Testis (tissue), 3 donors: ENCODE results near the gene ARHGEF38. TPM values are rescaled to one million over a fixed set of nuclear protein-coding genes. Genes with fewer than 3 reads are reported as not detected.

Source experiments
- DNase-seq: peaks from one replicate; pipeline ENCODE4 v3.0.0-alpha.2; 2019
- H3K27ac ChIP-seq, 2 donors: fragments of 200-600 bp; sonication (generic); one replicate each; pipeline ENCODE4 v1.5.1; 2019
- H3K27me3 ChIP-seq: fragments of 200-600 bp; sonication (generic); one replicate; pipeline ENCODE4 v1.5.1; 2019
- H3K36me3 ChIP-seq: fragments of 200-600 bp; sonication (generic); one replicate; pipeline ENCODE4 v1.5.1; 2017; ENCODE audit warnings: low read depth; ENCODE audit errors: missing control alignments
- H3K4me1 ChIP-seq: fragments of 200-600 bp; sonication (generic); one replicate; pipeline ENCODE4 v1.5.1; 2019
- H3K4me3 ChIP-seq, 2 donors: fragments of 200-600 bp; sonication (generic); one replicate each; pipeline ENCODE4 v1.5.1; 2017 to 2019
- H3K9me3 ChIP-seq: fragments of 200-600 bp; sonication (generic); one replicate; pipeline ENCODE4 v1.5.1; 2017
- CTCF ChIP-seq, 3 experiments: fragments of 450-650 bp in 2 of 3; fragments of 200-600 bp in 1 of 3; sonication (generic) in 1 of 3; IDR thresholded peaks; one replicate each; pipeline ENCODE4 v1.5.1; 2016 to 2019; ENCODE audit warnings: antibody characterized with exemption in 3 of 3, mild to moderate bottlenecking in 2 of 3, moderate library complexity in 1 of 3
- POLR2A ChIP-seq: fragments of 450-650 bp; IDR thresholded peaks from one replicate; pipeline ENCODE4 v1.6.1; 2017; ENCODE audit warnings: antibody characterized with exemption, mild to moderate bottlenecking, moderate library complexity
- WGBS, 2 donors: methylation state at CpG; one replicate each; pipeline ENCODE4 v1.1.5; 2018; 5-methylcytosine and 5-hydroxymethylcytosine counted together
- intact Hi-C: fragments of 100-400 bp; cut with DNase I; formaldehyde crosslinking; loops from one replicate; pipeline ENCODE4 v1.15.1; 2023; ENCODE audit warnings: low total_unique reads
- polyA plus RNA-seq: library from polyadenylated mRNA; stranded (reverse); fragments of 350-450 nt; fragmentation: Illumina TruSeq; extraction: RNeasy Lipid Tissue Mini Kit (QIAGEN cat#74804); gene quantifications from one replicate; pipeline ENCODE4 v1.2.3, GENCODE V29; 2014; ENCODE audit warnings: low read depth, low replicate concordance; ENCODE audit not compliant: insufficient read depth
- total RNA-seq, 2 donors: library from RNA; depleted of rRNA; stranded (reverse); fragments of >200 nt; gene quantifications; one replicate each; pipeline ENCODE4 v1.2.3, GENCODE V29; 2016

Gene ARHGEF38
- total and polyA plus RNA-seq, 3 donors from 2014 or later: 0.08 to 2.2 (median 0.86) TPM

DNA sequence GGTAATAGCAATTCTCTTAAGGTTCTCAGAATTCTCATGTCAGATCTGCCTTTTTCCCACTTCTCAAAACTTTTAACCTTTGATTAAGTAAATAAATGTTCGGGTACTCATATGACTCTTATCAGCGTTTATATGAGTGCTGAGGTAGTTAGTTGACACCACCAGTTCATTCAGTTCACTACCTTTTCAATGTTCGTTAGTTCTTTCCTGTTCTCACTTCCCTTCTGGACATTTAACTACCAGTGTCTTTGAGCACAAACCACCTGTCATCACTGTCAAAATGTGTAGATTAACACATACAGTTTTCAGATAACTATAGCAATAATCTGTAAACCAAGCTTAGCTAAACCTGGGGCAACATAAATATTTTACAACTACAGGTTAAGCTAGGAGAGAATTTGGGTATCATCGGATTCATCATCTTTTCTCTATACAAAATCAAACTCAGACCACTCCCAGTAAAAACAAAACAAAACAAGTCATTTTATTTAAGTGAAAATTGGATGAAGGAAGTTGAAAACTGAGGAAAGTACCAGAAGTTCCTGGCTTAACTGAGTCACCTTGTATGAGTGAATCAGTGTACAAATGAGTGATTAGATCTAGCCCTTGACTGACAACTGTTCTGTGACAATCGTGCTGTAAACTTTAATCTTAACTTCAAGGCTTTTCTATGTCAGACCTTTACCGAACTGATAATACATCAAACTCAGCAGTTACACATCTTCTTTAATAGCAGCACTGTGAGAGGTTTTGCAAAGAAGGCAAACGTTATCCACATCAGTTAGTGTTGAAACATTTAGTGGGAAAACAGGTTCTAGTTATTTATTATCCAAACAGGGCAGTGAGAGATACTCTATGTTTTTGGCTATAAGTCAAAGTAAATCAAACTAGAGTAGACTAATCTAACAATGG lies 41.9 kb downstream of the ARHGEF38 start:
- Histone ChIP-seq H3K9me3 (no peaks in the 10 kb centered on the region), H3K36me3 (no peaks in the 10 kb centered on the region), H3K27ac (no peak overlapping the region), H3K27me3 (no peaks in the 10 kb centered on the region), H3K4me3 (no peak overlapping the region), H3K4me1 (no peaks in the 10 kb centered on the region)
- no peak for DNase-seq
- intact Hi-C loops: no loop called here
- TF ChIP-seq POLR2A: no peak
- TF ChIP-seq CTCF (IDR thresholded peaks at IDR 0.05): no peak
- 62 to 63% methylated on average over 7 of the region's 7 CpGs for WGBS, 2 donors

DNA sequence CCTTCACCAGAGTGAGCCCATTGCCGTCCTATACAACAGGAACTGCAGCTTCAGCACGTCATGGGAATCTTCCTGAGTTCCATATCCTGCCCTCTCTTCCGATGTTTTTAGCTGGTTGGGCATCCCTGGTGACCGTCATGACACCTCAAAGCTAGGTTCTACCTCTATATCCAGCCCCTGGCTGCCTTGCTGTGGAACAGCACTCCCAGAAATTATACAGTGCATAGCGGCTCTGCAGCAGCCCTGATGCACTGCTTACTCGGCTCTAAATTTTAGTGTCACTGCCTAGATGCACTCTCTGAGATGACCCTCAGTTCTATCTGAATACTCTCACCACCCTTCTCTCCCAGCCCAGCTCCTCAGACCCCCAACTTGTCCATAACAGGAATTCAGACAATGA lies 44.3 kb downstream of the ARHGEF38 start:
- H3K27ac ChIP-seq: no peak overlapping the region
- WGBS, 2 donors: 77 to 79% methylated on average over 6 of the region's 6 CpGs
- no peaks in the 10 kb centered on the region for H3K9me3 ChIP-seq
- H3K36me3 ChIP-seq: no peaks in the 10 kb centered on the region
- no peak overlapping the region for H3K4me3 ChIP-seq
- no peak for TF ChIP-seq CTCF (IDR thresholded peaks at IDR 0.05)
- intact Hi-C loops: no loop called here
- no peaks in the 10 kb centered on the region for H3K4me1 ChIP-seq
- no peaks in the 10 kb centered on the region for H3K27me3 ChIP-seq
- no peak for DNase-seq

- Histone ChIP-seq H3K36me3 (no peaks in the 10 kb centered on the region), H3K27ac (no peak overlapping the region), H3K27me3 (no peaks in the 10 kb centered on the region), H3K9me3 (no peaks in the 10 kb centered on the region), H3K4me3 (no peak overlapping the region), H3K4me1 (no peaks in the 10 kb centered on the region)
- TF ChIP-seq POLR2A (no peak), CTCF (IDR thresholded peaks at IDR 0.05) (no peak)
- 78 to 92% methylated on average over 4 of the region's 4 CpGs for WGBS, 2 donors
- intact Hi-C loops: no loop called here
- DNase-seq: no peak
These were observed 45.6 kb downstream of the ARHGEF38 start for GRCh38 chr4:105598052-105598451.

DNA sequence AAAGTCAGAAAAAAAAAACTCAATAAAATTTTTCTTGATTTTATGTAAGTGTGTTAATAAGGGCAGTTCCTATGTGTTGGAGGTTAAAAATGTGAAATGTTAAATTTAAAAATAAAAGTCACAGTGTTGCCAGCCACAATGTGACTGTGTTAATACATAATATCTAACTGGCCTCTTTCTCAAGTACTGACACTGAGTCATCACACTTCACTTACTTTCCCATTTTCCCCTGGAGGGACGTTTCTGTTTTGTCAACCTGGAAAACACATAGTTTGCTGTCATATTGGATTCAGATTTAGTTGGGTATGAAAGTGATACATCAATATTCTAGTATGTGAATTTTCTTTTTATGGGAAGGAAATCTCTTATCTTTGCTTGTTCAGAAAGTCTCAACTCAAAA lies 46.4 kb downstream of the ARHGEF38 start:
- H3K9me3 ChIP-seq: no peaks in the 10 kb centered on the region
- no peaks in the 10 kb centered on the region for H3K27me3 ChIP-seq
- no peak for DNase-seq
- TF ChIP-seq CTCF (IDR thresholded peaks at IDR 0.05) (no peak), POLR2A (no peak)
- intact Hi-C loops: no loop called here
- no peak overlapping the region for H3K4me3 ChIP-seq
- 46 to 50% methylated on average over 1 of the region's 1 CpG for WGBS, 2 donors
- no peak overlapping the region for H3K27ac ChIP-seq
- H3K36me3 ChIP-seq: no peaks in the 10 kb centered on the region
- H3K4me1 ChIP-seq: no peaks in the 10 kb centered on the region

DNA sequence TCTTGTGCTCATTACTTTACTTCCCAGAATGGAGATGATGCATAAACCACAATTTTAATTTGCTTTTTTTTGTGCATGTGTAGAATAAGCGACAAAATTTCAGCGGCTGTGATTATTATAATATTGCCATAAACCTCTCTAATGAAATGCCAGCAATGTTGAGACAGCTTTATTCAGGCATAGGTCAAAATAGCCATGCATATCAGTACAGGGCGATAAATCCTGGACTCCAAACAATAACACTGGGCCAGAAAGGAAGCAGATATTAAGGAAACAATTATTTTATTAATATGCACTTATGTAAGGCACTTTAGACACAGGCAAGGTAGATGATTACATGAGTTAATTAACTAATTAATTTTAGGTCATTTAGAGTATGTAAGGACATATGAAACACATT lies 47.1 kb downstream of the ARHGEF38 start:
- no peaks in the 10 kb centered on the region for H3K4me1 ChIP-seq
- no peaks in the 10 kb centered on the region for H3K36me3 ChIP-seq
- TF ChIP-seq POLR2A: no peak
- TF ChIP-seq CTCF (IDR thresholded peaks at IDR 0.05): no peak
- H3K9me3 ChIP-seq: no peaks in the 10 kb centered on the region
- H3K27me3 ChIP-seq: no peaks in the 10 kb centered on the region
- no peak overlapping the region for H3K27ac ChIP-seq
- WGBS, 2 donors: 75 to 77% methylated on average over 3 of the region's 3 CpGs
- intact Hi-C loops: no loop called here
- H3K4me3 ChIP-seq: no peak overlapping the region
- no peak for DNase-seq
